Anterior cingulate cortex (tissue), 58 donors: ENCODE results near the gene OXSR1.
"Not testable (repeated sequence)": the region's sequence is repeated elsewhere in the genome, so short reads cannot be mapped to it uniquely, and the experiment has no call there.

Source experiments
- DNase-seq, 58 donors: peaks; one replicate each; lab custom pipeline; 2025; lab: John Stamatoyannopoulos, UW

Gene OXSR1

DNA sequence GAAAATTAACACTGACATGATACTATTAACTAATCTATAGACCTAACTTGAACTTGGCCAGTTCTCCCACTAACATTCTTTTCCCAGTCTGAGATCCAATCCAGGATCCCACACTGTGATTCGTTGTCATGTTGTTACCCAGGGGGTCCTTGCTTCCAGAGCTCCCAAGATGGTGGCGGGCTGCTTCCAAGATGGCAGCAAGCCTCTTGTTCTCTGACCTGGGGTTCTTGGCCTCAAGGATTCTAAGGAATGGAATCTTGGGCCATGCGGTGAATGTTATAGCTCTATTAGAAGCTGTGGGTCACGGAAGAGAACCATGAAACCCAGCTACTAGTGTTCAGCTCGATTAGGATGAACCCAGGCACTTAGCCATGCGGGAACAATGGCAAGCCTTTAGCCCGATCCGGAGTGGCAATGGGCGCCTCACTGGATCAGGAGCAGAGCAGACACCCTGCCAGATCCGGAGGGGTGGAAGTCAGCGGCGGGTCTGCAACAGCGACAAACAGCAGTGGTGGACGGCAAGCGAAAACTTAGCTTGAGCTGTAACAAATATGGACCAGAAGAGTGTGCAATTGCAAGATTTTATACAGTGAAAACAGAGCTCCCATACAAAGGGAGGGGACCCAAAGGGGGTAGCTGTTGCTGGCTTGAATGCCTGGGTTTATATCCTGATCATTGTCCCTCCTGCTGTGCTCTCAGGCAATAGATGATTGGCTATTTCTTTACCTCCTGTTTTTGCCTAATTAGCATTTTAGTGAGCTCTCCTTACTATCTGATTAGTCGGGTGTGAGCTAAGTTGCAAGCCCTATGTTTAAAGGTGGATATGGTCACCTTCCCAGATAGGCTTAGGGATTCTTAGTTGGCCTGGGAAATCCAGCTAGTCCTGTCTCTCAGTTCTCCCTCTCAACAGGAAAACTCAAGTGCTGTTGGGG, 124.2 kb downstream of the OXSR1 start:
- not testable (repeated sequence) for DNase-seq

DNA sequence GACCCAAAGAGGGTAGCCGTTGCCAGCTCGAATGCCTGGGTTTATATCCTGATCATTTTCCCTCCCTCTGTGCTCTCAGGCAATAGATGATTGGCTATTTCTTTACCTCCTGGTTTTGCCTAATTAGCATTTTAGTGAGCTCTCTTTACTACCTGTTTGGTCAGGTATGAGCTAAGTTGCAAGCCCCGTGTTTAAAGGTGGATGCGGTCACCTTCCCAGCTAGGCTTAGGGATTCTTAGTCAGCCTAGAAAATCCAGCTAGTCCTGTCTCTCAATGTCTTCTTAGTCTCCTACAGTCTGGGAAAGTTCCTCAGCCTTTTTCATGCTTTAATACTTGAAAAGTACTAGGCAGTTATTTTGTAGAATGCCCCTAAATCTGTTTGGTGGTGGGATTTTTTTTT, 131.7 kb downstream of the OXSR1 start:
- DNase-seq = not testable (repeated sequence)

DNA sequence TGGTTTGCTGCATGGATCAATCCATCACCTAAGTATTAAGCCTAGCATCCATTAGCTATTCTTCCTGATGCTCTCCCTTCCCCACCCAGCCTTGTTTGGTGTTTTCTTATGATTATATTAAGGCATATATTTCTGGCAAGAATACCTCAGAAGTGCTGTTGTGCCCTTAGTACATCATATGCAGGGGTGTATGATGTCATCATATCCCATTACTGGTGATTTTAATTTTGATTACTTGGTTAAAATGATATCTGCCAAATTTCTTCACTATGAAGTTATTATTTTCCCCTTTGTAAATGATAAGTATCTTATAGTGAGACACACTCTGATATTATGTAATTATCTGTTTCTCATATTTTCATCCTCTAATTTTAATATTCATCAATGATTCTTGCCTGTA, 132.2 kb downstream of the OXSR1 start:
- no peak for DNase-seq

DNA sequence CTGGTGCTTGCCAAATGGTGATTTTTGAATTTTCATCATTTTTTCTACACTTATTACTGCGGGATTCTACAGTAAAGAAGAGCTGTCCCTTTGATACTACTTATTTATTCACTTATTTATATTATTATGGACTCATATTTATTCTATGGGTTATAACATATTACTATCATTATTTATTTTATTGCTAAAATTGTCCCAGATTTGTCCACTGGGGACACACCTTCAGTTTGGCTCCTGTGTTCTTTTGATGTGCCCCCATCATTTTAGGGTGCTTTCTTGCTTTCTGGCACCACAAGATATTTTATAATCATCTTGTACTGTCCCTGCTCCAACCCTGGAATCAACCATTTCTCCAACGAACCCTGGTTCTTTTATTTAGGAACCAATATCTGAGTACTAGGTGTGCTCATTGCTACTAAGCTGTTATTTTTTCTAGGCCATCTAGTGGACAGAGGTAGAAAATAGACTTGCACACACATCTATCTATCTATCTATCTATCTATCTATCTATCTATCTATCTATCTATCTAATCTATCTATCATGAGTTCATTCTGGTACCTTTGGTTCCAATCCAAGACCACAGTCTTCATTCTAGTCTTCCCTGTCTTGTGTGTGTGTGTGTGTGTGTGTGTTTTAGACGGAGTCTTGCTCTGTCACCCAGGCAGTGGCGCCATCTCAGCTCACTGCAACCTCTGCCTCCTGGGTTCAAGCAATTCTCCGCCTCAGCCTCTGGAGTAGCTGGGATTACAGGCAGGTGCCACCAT, 132.8 kb downstream of the OXSR1 start:
- no peak for DNase-seq
